Nephron (organoid): ENCODE measurements around the gene MRPL51.

Source experiments
- H3K27ac Mint-ChIP-seq, 3 experiments: 2 replicates each; pipeline ENCODE4 v1.8.0; 2020; ENCODE audit warnings: mixed read lengths in 3 of 3, mild to moderate bottlenecking in 2 of 3, moderate library complexity in 1 of 3
- H3K27me3 Mint-ChIP-seq: 2 replicates; pipeline ENCODE4 v1.8.0; 2021; ENCODE audit warnings: low read depth, mild to moderate bottlenecking, moderate library complexity, mixed read lengths
- H3K36me3 Mint-ChIP-seq: 2 replicates; pipeline ENCODE4 v1.8.0; 2020; ENCODE audit warnings: low read depth, mixed read lengths
- H3K4me1 Mint-ChIP-seq: 2 replicates; pipeline ENCODE4 v1.8.0; 2020; ENCODE audit warnings: mixed read lengths
- H3K4me3 Mint-ChIP-seq, 3 experiments: 2 replicates each; pipeline ENCODE4 v1.8.0; 2020; ENCODE audit warnings: mild to moderate bottlenecking in 3 of 3, mixed read lengths in 3 of 3, moderate library complexity in 2 of 3
- H3K9me3 Mint-ChIP-seq: 2 replicates; pipeline ENCODE4 v1.8.0; 2020; ENCODE audit warnings: mixed read lengths
- CTCF ChIP-seq, 3 experiments: fragments of 200-600 bp; sonication (generic); IDR thresholded peaks; one replicate each; pipeline ENCODE4 v1.5.0; 2021; ENCODE audit warnings: antibody characterized with exemption in 3 of 3; ENCODE audit not compliant: unreplicated experiment in 3 of 3

The MRPL51 gene

DNA sequence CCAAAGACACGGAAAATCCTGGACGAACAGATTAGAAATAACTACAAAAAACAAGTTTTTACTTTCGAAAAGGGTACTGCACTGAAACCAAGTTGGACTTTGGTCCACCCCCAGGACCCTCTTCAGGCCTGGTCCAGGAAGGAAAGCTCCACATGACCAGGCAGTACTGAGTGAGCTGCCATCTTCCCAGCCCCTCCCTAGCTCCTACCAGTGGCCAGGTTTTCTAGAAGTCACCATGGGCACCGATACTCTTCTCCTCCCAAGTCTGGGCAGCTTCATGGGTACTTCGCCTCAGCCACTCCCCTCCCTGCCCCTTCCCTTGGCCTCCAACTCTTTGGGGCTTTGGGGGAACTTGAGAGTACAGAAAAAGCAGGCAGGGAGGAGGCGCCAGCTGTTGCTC, 29.2 kb downstream of the MRPL51 start:
- H3K27ac Mint-ChIP-seq = no peak overlapping the region
- peaks cover 3% of the 10 kb centered on the region for H3K27me3 Mint-ChIP-seq
- no peak overlapping the region for H3K4me3 Mint-ChIP-seq
- no peak for TF ChIP-seq CTCF (IDR thresholded peaks at IDR 0.05; ENCODE audit: unreplicated experiment in 3 of 3)
- H3K9me3 Mint-ChIP-seq = no peaks in the 10 kb centered on the region
- peaks cover 14% of the 10 kb centered on the region for H3K4me1 Mint-ChIP-seq
- H3K36me3 Mint-ChIP-seq = peaks cover 36% of the 10 kb centered on the region

- Mint-ChIP-seq H3K4me1 (peaks cover 7% of the 10 kb centered on the region), H3K4me3 (no peak overlapping the region), H3K9me3 (no peaks in the 10 kb centered on the region), H3K27ac (no peak overlapping the region), H3K27me3 (peaks cover 3% of the 10 kb centered on the region), H3K36me3 (peaks cover 42% of the 10 kb centered on the region)
- TF ChIP-seq CTCF (IDR thresholded peaks at IDR 0.05; ENCODE audit: unreplicated experiment in 3 of 3) = no peak
Measured at GRCh38 chr12:6463216-6463615, 29.8 kb downstream of the MRPL51 start.

DNA sequence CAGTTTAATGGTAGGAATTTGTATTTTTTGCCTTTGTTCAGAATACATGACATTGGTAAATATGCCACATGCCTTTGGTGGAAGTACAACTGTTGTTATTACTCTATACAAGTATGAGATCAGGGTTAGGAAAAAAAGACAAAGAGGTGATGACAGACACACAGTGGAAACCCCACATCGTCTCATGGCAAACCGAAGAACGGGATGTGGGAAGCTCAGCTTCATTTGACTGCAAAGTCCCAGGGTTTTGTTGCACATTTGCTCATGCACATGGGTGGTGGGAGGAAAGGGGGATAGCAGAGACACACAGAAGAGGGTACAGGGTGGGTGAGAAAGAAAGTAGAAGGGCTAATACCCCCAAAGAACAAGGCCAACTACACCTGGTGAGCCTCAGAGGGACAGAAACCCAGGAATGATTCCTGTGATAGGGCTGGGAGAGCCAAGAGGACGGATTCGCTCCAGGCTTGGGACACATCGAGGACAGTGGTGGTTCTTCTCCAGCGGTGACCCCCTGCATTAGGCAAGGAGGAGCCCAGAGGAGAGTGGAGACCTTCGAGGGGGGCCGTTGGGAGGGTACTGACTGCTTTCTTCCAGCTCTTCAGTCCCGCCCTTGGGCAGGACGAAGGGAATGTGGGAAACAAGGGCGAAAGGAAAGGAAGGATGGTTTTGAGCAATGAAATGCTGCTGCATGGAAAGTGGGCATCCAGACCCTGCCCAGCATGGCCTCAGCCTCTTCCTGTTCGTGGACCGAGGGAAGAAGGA, 30.6 kb downstream of the MRPL51 start:
- no peaks in the 10 kb centered on the region for H3K9me3 Mint-ChIP-seq
- no peaks in the 10 kb centered on the region for H3K27me3 Mint-ChIP-seq
- no peak for TF ChIP-seq CTCF (IDR thresholded peaks at IDR 0.05; ENCODE audit: unreplicated experiment in 3 of 3)
- no peak overlapping the region for H3K27ac Mint-ChIP-seq
- H3K4me3 Mint-ChIP-seq = no peak overlapping the region
- H3K36me3 Mint-ChIP-seq = peaks cover 42% of the 10 kb centered on the region
- peaks cover 5% of the 10 kb centered on the region for H3K4me1 Mint-ChIP-seq

DNA sequence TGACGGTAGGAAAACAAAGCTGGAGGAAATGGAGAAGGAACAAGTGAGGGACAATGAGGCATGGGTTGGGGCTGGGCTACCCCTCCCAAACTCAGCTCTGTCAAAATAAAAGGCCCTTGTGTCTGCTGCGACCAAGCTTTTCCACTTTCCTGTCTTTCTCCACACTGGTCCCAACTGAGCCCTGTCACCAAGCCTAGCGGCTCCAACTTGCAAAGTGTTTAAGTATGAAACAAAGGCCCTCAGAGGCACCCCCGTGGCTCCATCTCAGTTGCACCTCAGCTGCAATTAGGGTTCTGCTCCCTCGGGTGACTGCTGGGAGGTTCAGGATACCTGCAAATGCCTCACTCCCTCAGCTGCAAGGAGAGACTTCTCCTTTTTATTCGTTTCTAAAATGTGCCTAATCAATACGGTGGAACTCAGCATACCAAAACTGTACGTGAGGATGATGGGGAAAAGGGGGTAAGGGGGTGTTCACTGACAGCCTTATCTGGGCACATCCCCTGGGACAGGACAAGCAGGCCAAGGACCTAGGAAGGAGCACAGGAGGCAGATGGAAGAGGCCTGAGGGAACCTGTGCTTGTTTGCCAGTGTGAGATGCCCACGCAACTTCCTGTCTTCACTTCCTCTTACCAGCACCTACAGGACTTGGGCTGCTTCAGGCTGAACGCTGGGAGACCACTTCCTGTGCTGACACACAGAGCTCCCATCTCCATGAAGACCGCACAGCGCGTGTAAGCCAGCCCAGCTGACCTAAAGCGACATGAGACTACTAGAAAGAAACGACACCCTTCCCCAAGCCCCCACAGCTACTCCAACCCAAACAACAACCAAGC, 31.4 kb downstream of the MRPL51 start:
- TF ChIP-seq CTCF (IDR thresholded peaks at IDR 0.05; ENCODE audit: unreplicated experiment in 3 of 3) = no peak
- Mint-ChIP-seq H3K36me3 (peaks cover 48% of the 10 kb centered on the region), H3K9me3 (no peaks in the 10 kb centered on the region), H3K27ac (no peak overlapping the region), H3K4me1 (peaks cover 5% of the 10 kb centered on the region), H3K27me3 (no peaks in the 10 kb centered on the region), H3K4me3 (no peak overlapping the region)

DNA sequence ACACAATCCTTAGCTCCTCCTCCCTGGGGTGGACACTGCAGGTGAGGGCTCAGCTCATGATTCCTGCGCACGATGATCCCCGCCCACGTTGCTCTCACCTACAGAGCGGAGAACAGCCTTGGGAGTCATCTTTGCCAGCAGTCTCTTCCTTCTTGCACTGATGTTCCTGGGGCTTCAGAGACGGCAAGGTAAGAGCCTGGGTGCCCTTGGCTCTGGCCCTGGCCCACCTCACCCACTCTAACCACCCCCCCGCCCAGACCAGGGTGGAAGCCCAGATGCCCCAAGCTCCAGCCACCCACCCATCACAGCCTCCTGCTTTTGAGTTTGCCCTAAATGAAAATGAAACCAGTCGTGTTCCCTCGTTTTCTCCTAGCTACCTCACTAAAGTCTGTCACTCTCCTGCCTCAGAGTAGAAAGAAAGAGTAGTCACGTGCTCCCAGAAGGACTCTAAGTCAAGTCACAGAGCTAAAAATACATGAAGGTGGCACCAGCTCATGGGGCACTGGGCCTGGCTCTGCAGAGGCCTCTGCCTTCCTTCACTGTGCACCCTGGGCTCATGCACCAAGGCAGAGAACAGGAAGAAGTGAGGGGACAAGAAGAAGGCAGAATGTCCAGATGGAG, 32.2 kb downstream of the MRPL51 start:
- H3K36me3 Mint-ChIP-seq = peaks cover 48% of the 10 kb centered on the region
- H3K9me3 Mint-ChIP-seq = no peaks in the 10 kb centered on the region
- H3K27ac Mint-ChIP-seq = no peak overlapping the region
- no peaks in the 10 kb centered on the region for H3K27me3 Mint-ChIP-seq
- no peak for TF ChIP-seq CTCF (IDR thresholded peaks at IDR 0.05; ENCODE audit: unreplicated experiment in 3 of 3)
- peaks cover 5% of the 10 kb centered on the region for H3K4me1 Mint-ChIP-seq
- H3K4me3 Mint-ChIP-seq = no peak overlapping the region
